ENCODE data around the gene NUBP2.

GRCh38 chr16:1751946-1752345 lies 30.8 kb upstream of the NUBP2 start:
- TF ChIP-seq EP300 (IDR thresholded peaks at IDR 0.05; ENCODE audit: borderline replicate concordance) (no peak), TEAD4 (IDR thresholded peaks at IDR 0.05) (no peak), TAF1 (IDR thresholded peaks at IDR 0.05; ENCODE audit: low read depth) (no peak), MAX (IDR thresholded peaks at IDR 0.05) (no peak), FOXM1 (IDR thresholded peaks at IDR 0.05; ENCODE audit: borderline replicate concordance, low read depth) (no peak), RAD21 (IDR thresholded peaks at IDR 0.05; ENCODE audit: low read depth) (no peak), NFIC (IDR thresholded peaks at IDR 0.05) (no peak), YY1 (IDR thresholded peaks at IDR 0.05; ENCODE audit: low read depth) (no peak), CREB1 (IDR thresholded peaks at IDR 0.05; ENCODE audit: low read depth) (no peak)
- TF ChIP-seq, protein P1, sequence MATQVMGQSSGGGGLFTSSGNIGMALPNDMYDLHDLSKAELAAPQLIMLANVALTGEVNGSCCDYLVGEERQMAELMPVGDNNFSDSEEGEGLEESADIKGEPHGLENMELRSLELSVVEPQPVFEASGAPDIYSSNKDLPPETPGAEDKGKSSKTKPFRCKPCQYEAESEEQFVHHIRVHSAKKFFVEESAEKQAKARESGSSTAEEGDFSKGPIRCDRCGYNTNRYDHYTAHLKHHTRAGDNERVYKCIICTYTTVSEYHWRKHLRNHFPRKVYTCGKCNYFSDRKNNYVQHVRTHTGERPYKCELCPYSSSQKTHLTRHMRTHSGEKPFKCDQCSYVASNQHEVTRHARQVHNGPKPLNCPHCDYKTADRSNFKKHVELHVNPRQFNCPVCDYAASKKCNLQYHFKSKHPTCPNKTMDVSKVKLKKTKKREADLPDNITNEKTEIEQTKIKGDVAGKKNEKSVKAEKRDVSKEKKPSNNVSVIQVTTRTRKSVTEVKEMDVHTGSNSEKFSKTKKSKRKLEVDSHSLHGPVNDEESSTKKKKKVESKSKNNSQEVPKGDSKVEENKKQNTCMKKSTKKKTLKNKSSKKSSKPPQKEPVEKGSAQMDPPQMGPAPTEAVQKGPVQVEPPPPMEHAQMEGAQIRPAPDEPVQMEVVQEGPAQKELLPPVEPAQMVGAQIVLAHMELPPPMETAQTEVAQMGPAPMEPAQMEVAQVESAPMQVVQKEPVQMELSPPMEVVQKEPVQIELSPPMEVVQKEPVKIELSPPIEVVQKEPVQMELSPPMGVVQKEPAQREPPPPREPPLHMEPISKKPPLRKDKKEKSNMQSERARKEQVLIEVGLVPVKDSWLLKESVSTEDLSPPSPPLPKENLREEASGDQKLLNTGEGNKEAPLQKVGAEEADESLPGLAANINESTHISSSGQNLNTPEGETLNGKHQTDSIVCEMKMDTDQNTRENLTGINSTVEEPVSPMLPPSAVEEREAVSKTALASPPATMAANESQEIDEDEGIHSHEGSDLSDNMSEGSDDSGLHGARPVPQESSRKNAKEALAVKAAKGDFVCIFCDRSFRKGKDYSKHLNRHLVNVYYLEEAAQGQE (IDR thresholded peaks at IDR 0.05; ENCODE audit: low read depth): no peak
- TF ChIP-seq, protein P2, sequence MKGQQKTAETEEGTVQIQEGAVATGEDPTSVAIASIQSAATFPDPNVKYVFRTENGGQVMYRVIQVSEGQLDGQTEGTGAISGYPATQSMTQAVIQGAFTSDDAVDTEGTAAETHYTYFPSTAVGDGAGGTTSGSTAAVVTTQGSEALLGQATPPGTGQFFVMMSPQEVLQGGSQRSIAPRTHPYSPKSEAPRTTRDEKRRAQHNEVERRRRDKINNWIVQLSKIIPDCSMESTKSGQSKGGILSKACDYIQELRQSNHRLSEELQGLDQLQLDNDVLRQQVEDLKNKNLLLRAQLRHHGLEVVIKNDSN (IDR thresholded peaks at IDR 0.05): no peak

All from Ishikawa (cell line).